ENCODE data around the gene IMPDH1.

DNA sequence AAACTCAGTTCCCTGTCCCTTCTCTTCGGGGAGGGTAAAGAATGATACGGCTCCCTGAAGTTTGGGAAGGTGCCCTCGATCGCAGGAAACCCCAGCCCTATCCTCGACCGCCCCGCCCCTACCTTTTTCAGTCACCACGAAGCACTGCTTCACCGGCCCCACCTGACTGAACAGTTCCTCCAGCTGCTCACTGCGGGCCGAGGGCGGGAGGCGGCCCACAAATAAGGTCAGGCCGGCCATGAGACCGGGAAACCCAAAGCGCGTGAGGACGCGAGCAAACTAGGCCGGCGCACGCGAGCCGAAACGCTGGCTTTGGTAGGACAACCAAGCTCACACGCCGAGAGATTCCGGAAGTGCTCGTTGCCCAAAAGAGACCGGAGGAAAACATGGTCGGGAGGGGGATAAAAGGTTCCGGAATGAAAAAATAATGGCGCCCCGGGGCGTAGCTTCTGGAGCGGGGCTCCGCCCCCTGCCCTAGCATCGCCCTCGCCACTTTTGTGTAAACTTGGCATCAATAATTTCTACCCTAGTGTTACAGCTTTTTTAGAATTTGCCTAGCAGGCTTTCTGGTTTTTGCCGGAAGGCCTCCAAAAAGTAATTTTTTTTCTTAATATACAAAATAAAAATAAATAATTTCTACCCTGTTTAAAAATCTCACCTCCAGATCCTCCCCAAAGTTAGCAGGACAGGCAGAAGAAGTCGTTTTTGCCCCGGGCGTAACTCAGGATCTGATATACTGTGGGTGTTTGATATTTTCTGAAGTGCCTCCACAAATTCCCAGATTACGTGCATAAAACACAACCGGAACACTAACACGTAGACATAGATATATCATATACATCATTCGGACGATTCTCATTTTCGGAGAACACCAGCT lies 66.0 kb downstream of the IMPDH1 start, which contains the start of gene RBM28:
- TF ChIP-seq, protein P1, sequence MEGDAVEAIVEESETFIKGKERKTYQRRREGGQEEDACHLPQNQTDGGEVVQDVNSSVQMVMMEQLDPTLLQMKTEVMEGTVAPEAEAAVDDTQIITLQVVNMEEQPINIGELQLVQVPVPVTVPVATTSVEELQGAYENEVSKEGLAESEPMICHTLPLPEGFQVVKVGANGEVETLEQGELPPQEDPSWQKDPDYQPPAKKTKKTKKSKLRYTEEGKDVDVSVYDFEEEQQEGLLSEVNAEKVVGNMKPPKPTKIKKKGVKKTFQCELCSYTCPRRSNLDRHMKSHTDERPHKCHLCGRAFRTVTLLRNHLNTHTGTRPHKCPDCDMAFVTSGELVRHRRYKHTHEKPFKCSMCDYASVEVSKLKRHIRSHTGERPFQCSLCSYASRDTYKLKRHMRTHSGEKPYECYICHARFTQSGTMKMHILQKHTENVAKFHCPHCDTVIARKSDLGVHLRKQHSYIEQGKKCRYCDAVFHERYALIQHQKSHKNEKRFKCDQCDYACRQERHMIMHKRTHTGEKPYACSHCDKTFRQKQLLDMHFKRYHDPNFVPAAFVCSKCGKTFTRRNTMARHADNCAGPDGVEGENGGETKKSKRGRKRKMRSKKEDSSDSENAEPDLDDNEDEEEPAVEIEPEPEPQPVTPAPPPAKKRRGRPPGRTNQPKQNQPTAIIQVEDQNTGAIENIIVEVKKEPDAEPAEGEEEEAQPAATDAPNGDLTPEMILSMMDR (IDR thresholded peaks at IDR 0.05) = no peak
- peak in 1 of 2 donors; percentile 20 for TF ChIP-seq POLR2A (IDR thresholded peaks at IDR 0.05)
- TF ChIP-seq POLR2AphosphoS5 (IDR thresholded peaks at IDR 0.05; ENCODE audit: insufficient read depth in 1 of 2, low read depth in 1 of 2) = peak; percentile 84 to 95

Data from vagina (tissue), 2 donors.